GM19328 (cell line): ENCODE data around the gene HES5.
"Not testable (repeated sequence)": the region's sequence is repeated elsewhere in the genome, so short reads cannot be mapped to it uniquely, and the experiment has no call there.

Source experiments
- ATAC-seq: cut with Tn5 transposase; IDR thresholded peaks from one replicate; pipeline ENCODE4 v1.9.1; 2021; ENCODE audit warnings: mild to moderate bottlenecking, moderate library complexity; ENCODE audit not compliant: unreplicated experiment

The HES5 gene, protein sequence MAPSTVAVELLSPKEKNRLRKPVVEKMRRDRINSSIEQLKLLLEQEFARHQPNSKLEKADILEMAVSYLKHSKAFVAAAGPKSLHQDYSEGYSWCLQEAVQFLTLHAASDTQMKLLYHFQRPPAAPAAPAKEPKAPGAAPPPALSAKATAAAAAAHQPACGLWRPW

GRCh38 chr1:2529784-2530512, at the start of gene HES5:
Gene HES5, minus strand, starts transcription at chr1:2530263. Its CDS starts 99 bp downstream, at chr1:2530164.
- ATAC-seq, result no peak

GRCh38 chr1:2578758-2579118, 48.7 kb upstream of the HES5 start:
- no peak for ATAC-seq

- peak; percentile 15 for ATAC-seq
Observed at GRCh38 chr1:2577565-2578075, 47.6 kb upstream of the HES5 start.

- no peak for ATAC-seq
Observed at GRCh38 chr1:2575801-2576663, 46.0 kb upstream of the HES5 start.

DNA sequence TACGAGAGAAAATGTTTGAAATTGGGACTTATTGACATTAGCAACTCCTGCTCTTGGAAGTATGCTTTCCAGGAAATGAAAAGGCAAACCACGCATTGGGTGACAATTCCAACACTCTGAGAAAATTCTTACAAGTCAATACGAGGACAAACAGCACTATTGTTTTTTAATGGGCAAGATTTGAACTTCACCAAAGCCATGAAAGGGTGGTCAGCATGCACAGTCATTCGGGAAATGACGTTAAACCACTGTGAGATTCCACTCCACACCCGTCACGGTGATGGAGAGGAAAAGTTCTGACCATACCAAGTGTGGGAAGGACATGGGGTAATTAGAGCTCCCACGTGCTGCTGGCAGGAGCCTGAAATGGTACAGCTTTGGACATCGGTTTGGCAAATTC, 44.3 kb upstream of the HES5 start:
- no peak for ATAC-seq

DNA sequence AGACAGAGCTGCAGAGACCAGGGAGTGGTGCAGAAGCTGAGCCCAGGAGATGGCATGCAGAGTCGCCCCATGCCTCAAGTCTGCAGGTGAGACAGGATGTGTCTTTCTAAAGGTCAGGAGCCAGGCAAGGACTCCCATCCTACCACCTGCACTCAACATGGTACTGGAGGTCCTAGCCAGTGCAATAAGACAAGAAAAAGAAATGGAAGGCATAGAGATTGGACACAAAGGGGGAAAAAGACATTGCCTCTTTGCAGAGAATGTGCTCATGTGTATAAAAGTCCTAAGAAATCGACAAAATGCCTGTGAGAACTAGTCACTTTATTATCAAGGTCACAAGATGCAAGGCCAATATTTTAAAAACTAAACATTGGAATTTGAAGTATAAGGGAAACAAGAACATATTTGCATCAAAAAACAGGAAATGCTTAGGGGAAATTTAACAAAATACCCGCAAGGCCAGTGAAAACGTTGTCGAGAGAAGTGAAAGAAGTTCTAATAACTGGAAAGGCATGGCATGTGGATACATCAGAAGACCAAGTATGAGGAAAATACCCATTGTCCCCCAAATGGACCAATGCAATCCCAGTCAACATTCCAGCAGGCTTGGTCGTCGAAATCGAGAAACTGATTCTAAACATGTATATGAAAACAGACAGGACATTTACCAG, 43.3 kb upstream of the HES5 start:
- ATAC-seq, result no peak

GRCh38 chr1:2571348-2571747, 41.3 kb upstream of the HES5 start:
- ATAC-seq, result no peak

GRCh38 chr1:2570332-2570731, 40.3 kb upstream of the HES5 start:
- ATAC-seq, result no peak

DNA sequence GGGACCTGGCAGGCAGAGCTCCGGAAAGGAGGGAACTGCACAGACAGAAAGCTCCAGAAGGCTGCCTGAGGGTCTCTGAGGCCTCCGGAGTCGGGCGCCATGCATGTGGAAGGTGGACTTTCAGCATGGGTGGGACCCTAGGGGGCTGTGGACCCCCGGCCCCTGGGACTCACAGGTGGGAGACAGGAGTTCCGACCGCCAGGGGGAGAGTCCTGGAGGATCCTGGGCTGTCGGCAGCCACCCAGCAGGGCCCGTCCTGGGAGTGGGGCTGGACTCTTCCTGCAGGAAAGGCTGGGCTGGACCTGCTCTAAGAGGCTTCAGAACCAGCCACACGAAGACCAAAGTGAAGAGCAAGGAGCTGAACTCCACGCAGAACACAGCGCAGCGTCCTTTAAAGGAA, 39.6 kb upstream of the HES5 start:
- not testable (repeated sequence) for ATAC-seq

- no peak for ATAC-seq
Observed at GRCh38 chr1:2569060-2569459, 39.0 kb upstream of the HES5 start.

- not testable (repeated sequence) for ATAC-seq
Observed at GRCh38 chr1:2568187-2568816, 38.2 kb upstream of the HES5 start.

GRCh38 chr1:2567083-2567679, 37.1 kb upstream of the HES5 start:
- no peak for ATAC-seq

DNA sequence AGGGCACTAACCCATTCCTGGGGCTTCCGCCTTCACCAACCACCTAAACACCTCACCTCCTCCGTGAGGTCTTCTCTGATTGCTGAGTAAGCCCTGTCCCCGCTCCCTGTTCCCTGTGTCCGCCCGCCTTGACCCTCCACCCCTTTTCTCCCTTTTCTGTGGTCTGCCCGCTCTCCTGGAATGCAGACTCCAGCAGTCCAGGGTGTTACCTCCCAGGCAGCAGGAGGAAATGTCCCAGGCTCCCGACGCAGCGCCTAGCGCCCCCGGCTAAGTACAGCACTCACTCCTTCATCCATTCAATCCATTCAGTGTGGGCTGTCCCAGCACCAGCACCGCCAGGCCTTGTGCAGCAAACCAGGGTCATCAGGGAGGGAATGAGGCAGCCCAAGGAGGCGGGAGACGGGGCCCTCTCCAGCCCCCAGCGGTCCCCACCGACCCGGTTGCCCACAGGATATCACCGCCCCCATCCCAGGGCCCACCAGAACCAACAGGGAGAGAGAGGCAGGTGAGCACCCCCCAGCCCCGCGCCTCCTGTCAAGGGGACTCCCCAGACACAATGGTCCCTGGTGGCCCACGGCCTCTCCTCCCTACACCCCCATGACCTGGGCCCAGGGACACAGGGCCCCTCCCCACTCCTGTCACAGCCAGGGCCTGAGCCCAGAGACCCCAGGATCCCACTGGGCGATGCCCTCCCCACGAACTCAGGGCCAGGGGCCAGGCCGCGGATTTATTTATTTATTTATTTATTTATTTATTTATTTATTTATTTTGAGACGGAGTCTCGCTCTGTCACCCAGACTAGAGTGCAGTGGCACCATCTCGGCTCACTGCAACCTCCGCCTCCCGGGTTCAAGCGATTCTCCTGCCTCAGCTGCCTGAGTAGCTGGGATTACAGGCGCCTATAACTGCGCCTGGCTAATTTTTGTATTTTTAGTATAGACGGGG, 36.3 kb upstream of the HES5 start:
- no peak for ATAC-seq

- ATAC-seq, result no peak
Observed at GRCh38 chr1:2564815-2565374, 34.8 kb upstream of the HES5 start.

GRCh38 chr1:2564006-2564814, 34.1 kb upstream of the HES5 start:
- ATAC-seq, result no peak

DNA sequence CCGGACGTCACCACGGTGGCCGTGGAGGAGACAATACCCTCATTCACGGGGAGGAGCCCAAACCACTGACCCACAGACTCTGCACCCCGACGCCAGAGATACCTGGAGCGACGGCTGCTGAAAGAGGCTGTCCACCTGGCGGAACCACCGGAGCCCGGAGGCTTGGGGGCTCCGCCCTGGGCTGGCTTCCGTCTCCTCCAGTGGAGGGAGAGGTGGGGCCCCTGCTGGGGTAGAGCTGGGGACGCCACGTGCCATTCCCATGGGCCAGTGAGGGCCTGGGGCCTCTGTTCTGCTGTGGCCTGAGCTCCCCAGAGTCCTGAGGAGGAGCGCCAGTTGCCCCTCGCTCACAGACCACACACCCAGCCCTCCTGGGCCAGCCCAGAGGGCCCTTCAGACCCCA, 33.1 kb upstream of the HES5 start:
- ATAC-seq, result no peak

DNA sequence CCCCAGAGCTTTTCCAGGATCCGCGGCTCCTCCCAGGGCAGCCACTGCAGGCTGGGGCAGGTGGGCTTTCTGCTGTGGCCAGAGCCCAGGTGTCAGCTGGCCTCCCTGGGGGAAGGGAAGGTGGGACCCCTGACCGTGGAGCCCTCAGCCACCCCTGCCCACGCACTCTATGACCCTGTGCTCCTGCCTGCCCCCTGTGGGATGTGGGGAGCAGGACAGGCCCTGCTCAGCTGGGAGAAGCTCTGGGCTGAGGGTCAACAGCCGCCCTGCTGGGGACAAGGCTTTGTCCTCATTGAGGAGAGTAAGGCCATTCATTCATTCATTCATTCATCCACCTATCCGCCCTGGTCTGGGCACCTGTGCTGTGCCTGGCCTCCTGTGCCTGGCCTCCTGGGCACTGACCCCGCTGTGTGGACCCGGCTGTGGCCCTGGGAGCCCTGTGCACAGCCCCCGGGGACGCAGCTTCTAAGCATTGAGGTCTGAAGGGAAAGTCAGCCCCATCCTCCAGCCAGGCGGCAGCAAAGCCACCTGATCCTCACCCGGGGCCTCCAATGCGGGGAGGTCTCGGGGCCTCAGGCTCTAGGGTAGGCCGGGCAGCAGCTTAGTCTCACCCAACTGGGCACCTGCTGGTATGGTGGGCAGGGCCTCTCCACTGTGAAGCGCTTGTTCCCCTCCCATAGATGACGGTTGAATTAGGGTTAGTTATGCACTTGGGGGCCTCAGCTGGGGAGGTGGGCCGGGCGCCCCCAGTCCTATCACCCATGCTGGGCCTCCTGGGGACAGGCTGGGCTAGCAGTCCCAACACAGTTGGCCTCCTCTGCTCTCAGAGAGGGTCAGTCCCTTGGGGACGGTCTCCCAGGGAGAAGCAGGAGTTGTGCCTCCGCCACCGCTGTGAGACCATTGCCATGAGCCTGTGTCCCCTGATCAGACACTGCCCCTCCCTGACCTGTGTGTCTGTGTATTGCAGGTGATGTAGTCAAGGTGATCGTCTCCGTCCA, 32.1 kb upstream of the HES5 start:
- no peak for ATAC-seq
